NCI-H345 treated with DMSO at 0.1 percent for 48 hours (cell line): Measurements from ENCODE around the gene PTPRE.

Experiments
- DNase-seq: peaks from one replicate; lab custom pipeline; 2025; ENCODE audit not compliant: unreplicated experiment; lab: John Stamatoyannopoulos, UW

PTPRE gene

GRCh38 chr10:128111696-128112095 lies 204.8 kb downstream of the PTPRE start:
- DNase-seq = no peak

- DNase-seq = no peak
Observed at GRCh38 chr10:128113026-128113425, 206.1 kb downstream of the PTPRE start.

- DNase-seq = no peak
Observed at GRCh38 chr10:128114901-128115300, 208.0 kb downstream of the PTPRE start.

GRCh38 chr10:128115356-128115755 lies 208.5 kb downstream of the PTPRE start:
- no peak for DNase-seq

- no peak for DNase-seq
Observed at GRCh38 chr10:128116187-128116586, 209.3 kb downstream of the PTPRE start.

- DNase-seq = no peak
Observed at GRCh38 chr10:128116851-128117615, 210.1 kb downstream of the PTPRE start.

GRCh38 chr10:128121750-128122412 lies 215.0 kb downstream of the PTPRE start:
- no peak for DNase-seq

GRCh38 chr10:128122931-128123330 lies 216.0 kb downstream of the PTPRE start:
- DNase-seq = no peak

- no peak for DNase-seq
Observed at GRCh38 chr10:128123846-128124245, 216.9 kb downstream of the PTPRE start.

- no peak for DNase-seq
Observed at GRCh38 chr10:128124813-128125403, 218.0 kb downstream of the PTPRE start.

GRCh38 chr10:128125416-128125943 lies 218.6 kb downstream of the PTPRE start:
- DNase-seq = no peak

- DNase-seq = peak; percentile 46
Observed at GRCh38 chr10:128125944-128126764, 219.3 kb downstream of the PTPRE start, which contains the start of gene MKI67. Gene MKI67, minus strand, starts transcription at chr10:128126423. Its CDS starts 756 bp downstream, at chr10:128125667.

- no peak for DNase-seq
Observed at GRCh38 chr10:128128582-128128981, 221.7 kb downstream of the PTPRE start.

GRCh38 chr10:128130051-128130450 lies 223.1 kb downstream of the PTPRE start:
- no peak for DNase-seq
